ENCODE results near the gene ZNRD2. TPM values are rescaled to one million over a fixed set of nuclear protein-coding genes. Genes with fewer than 3 reads are reported as not detected.

The ZNRD2 gene
- total and polyA plus RNA-seq, 10 of the 15 experiments (the other 5 are each of a cell fraction or from before 2014, with no cell fraction given) = 7.9 to 111 (median 55.4) TPM

GRCh38 chr11:65613091-65613928 is 43.0 kb downstream of the ZNRD2 start:
- H3K27ac ChIP-seq (ENCODE audit: control insufficient read depth, insufficient read depth) = peak overlapping the region; percentile 91
- no peak for TF ChIP-seq USF2 (IDR thresholded peaks at IDR 0.05; ENCODE audit: borderline replicate concordance, low read depth, low read length)
- 0 out of 2 replicates have a peak, but pooled peaks have one; percentile 15 for TF ChIP-seq POLR2A (IDR thresholded peaks at IDR 0.05; ENCODE audit: low read depth, low read length)
- 0 out of 2 replicates have a peak, but pooled peaks have one; percentile 10 for TF ChIP-seq TCF3 (IDR thresholded peaks at IDR 0.05; ENCODE audit: borderline replicate concordance, insufficient read depth, low read depth, low read length)
- TF ChIP-seq ZBED1 (IDR thresholded peaks at IDR 0.05; ENCODE audit: borderline replicate concordance) = no peak
- no peak for TF ChIP-seq NR2F1 (conservative IDR thresholded peaks at IDR 0.05)
- no peak for TF ChIP-seq MTA2 (IDR thresholded peaks at IDR 0.05; ENCODE audit: low read depth)
- no peak for TF ChIP-seq ZBTB4 (CRISPR knock-in tag; IDR thresholded peaks at IDR 0.05)
- no peak for TF ChIP-seq ZNF24 (IDR thresholded peaks at IDR 0.05)
- TF ChIP-seq BHLHE40 (IDR thresholded peaks at IDR 0.05; ENCODE audit: borderline replicate concordance in 1 of 2, low read depth in 2 of 2, low read length in 1 of 2) = no peak
- TF ChIP-seq LARP7 (IDR thresholded peaks at IDR 0.05) = no peak
- TF ChIP-seq EGR1 (IDR thresholded peaks at IDR 0.05; ENCODE audit: borderline replicate concordance in 1 of 2, low read depth in 2 of 2, low read length in 2 of 2) = peak in 1 of 2 experiments; percentile 64; a peak in 2 of 3 replicates
- no peak for TF ChIP-seq TAF1 (IDR thresholded peaks at IDR 0.05; ENCODE audit: borderline replicate concordance, low read depth, low read length)
- ChIA-PET SMC1A (ENCODE audit: uncharacterized antibody, unreplicated experiment) (interaction anchor here (0.9 to 3.0 kb wide), 4 partner anchors 24 to 193 kb away, joined by 3 to 21 read pairs (median 4); no protein-coding TSS in a partner anchor), RAD21 (ENCODE audit: unreplicated experiment) (interaction anchor here (1.0 to 4.0 kb wide), 9 partner anchors 19 to 72 kb away, joined by 3 to 36 read pairs (median 5); partner anchors contain the start of genes EHBP1L1, FAM89B, RELA and SIPA1), CTCF (interaction anchor here (0.6 to 3.8 kb wide), 6 partner anchors 13 to 197 kb away, joined by 3 to 35 read pairs (median 7); no protein-coding TSS in a partner anchor), POLR2A (interaction anchor here (0.5 to 5.0 kb wide), 13 partner anchors 9 to 277 kb away, joined by 3 to 34 read pairs (median 4); partner anchors contain the start of genes CCDC85B, EHBP1L1, RELA and RNASEH2C)
- BruUV-seq (replicated peaks) = no TSS peak
- FAIRE-seq (no peak), DNase-seq (ENCODE audit: low read depth, low spot score) (no peak), ATAC-seq (no peak; the same call in 2 of the 3 replicates)
- intact Hi-C loops (cut with micrococcal nuclease; ENCODE audit: unreplicated experiment) (loop anchor here (5.0 kb wide), 1 partner anchor 736 kb away; the partner anchor contains the start of gene EHD1), in situ Hi-C loops (cut with MboI) (no loop called here)
- H2AFZ ChIP-seq (ENCODE audit: control insufficient read depth, low read depth, low read length) = no peak overlapping the region
- H3K27me3 ChIP-seq (replicated peaks in 1 of 2; ENCODE audit: control insufficient read depth in 2 of 2, insufficient read depth in 2 of 2, low read length in 1 of 2) = no peaks in the 10 kb centered on the region
- H3K9ac ChIP-seq (ENCODE audit: control insufficient read depth, insufficient read depth, low read length) = peak overlapping the region; percentile 85
- WGBS (ENCODE audit: insufficient coverage, insufficient replicate concordance, low lambda C conversion rate, missing lambda C conversion rate) = 17% methylated on average over 39 of the region's 43 CpGs
- no peaks in the 10 kb centered on the region for H3K9me3 ChIP-seq (replicated peaks; ENCODE audit: control insufficient read depth, insufficient read depth, low read length)
- H3K79me2 ChIP-seq (ENCODE audit: control insufficient read depth, insufficient read depth, low read length) = peaks cover 74% of the 10 kb centered on the region
- peak overlapping the region; percentile 93 for H3K4me2 ChIP-seq (ENCODE audit: control insufficient read depth, insufficient read depth)
- peak overlapping the region; percentile 99 for H3K4me3 ChIP-seq
- no peaks in the 10 kb centered on the region; the same call in 1 of the 2 replicates for H4K20me1 ChIP-seq (ENCODE audit: control insufficient read depth, insufficient read depth)
- H3K36me3 ChIP-seq (ENCODE audit: control insufficient read depth in 2 of 2, insufficient read depth in 2 of 2, low read length in 1 of 2) = peaks cover 6 to 11% of the 10 kb centered on the region in 2 experiments; a peak in 3 of 4 replicates
- peaks cover 24% of the 10 kb centered on the region for H3K4me1 ChIP-seq (ENCODE audit: control insufficient read depth, insufficient read depth, low read length)
